GM19239 (cell line): ENCODE data around the gene SLC35E2B.
"Not testable (repeated sequence)": the region's sequence is repeated elsewhere in the genome, so short reads cannot be mapped to it uniquely, and the experiment has no call there.

Experiments used
- DNase-seq: peaks from one replicate; pipeline ENCODE4 v3.0.0; 2011; ENCODE audit warnings: low spot score; ENCODE audit not compliant: insufficient read length
- FAIRE-seq: peaks from 2 replicates; lab custom pipeline; 2011; peaks lifted over from hg19 to GRCh38; lab: Jason Lieb, UNC

The SLC35E2B gene

DNA sequence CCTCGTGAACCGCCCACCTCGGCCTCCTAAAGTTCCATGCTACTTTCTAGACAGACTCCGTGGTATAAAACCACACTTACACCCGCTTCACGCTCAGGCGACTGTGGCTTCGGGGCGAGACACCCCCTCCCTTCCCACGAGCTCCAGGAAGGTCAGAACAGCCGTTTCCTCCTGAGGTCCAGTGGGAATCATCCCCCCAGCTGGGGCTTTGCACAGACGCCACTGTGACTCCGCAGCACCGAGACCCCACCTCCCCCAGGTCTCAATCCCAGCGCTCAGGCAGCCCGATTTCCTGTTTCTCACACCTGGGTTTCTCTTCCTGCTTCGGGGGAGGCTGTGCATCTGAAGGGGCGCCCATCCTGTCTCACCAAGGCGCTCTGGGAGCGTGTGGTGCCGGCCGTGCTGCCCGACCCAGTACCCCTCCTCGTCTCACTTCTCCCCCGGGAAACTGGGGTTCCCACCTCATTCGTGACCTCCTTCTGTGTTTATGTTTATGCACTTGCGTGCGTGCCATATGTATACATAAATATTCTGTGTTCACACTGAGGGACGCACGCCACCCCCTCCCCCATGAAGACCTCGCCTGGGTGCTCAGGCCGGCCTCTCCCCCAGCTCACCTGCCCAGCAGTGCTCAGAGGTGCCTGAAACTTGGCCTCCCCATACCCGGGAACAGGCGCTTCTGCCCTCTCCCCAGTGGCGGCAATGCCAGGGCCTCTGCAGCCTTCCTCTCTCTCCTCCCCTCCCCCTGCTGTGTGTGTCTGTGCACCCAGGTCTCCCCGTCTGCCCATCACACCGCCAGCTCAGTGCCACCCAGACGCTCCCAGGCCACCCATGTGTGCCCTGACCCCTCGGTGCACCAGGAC is 14.6 kb downstream of the SLC35E2B start:
- FAIRE-seq = peak; percentile 92
- DNase-seq = peak; percentile 82

DNA sequence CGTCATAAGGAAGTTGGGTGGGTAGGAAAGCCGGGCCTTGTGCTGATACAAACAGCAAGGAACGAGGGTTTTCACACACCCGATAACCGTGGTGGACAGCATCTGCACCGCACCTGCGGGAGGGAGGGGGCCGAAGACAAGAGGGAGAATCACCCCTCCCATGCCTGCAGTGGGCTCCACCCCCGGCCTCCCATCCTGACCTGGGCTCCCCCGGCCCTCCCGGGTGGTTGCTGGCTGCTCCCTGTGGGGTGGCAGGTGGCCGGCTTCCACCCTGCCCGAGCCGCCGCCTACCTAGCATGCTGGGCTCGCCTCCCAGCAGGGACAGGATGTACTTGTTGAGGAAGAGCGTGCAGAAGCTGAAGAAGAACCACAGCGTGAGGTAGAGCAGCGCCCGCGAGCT is 16.5 kb downstream of the SLC35E2B start:
- not testable (repeated sequence) for FAIRE-seq, DNase-seq

DNA sequence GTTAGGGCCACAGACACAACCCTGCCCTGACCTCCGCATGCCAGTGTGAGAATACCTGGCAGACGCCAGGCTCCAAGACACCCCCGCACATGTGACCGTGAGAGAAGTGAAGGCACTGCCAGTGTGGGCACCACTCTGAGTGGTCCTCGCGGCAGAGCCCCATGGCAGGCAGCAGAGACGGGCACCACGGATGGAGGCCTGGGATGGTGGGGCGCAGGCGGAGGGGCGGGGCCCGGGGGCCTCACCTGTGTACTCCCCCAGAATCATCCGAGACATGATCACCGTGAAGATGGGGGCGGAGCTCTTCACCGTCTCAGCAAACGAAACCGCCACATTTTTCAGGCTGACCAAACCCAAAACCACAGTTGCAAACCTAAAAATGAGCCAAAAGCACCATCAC is 17.4 kb downstream of the SLC35E2B start:
- DNase-seq = not testable (repeated sequence)
- FAIRE-seq = peak; percentile 96

DNA sequence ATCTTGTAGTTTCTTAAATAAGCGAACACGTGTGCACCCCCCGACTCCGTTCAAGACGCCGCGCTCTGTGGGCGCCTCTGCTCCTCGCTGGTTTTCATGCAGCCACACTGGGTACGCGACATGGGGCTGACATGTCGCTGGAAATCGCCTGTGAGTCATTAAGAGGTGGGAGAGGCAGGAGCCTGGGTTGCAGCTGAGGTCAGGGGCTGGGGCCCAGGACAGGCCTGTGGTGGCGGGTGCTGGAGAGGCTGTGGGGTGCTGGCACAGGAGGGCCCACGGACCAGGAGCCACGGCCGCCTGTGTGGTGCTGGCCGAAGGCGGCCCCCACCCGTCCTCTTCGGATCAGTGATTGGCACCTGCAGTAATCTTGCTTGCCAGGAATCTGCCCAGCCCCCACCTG is 17.8 kb downstream of the SLC35E2B start:
- not testable (repeated sequence) for FAIRE-seq

DNA sequence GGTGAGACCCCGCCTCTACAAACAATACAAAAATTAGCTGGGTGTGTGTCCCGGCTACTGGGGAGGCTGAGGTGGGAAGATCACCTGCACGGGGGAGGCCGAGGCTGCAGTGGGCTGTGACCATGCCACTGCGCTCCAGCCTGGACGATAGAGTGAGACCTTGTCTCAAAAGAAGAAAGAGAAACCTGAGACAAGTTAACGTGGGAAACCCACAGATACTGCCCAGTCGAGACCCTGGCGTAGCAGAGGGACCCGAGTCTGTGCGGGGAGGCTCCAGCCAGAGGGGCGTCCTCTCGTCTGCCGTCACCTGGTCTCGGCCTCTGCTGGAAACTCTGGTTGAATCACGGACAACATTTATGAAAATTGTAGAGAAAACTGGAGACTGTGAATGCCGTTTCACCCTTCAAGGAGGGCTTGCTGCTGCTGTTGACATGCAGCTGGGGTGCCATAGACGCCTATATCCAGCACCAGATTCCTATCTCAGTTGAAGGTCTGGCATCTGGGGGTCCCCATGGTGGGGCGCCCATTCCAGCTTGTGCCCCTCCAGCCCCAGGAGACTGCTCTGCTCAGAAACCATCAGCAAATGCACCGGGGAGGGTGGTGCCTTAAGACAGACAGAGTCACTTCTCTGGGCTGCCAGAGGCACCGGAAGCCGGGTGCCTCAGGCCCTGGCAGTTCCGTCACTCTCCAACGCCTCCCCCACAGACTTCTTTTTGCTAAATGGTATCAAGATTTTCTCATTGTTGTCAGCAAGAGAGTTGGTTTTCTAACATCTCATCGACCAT is 20.2 kb downstream of the SLC35E2B start:
- no peak for FAIRE-seq
- no peak for DNase-seq

More for the DNA sequence above, 17.8 kb downstream of the SLC35E2B start:
- DNase-seq = not testable (repeated sequence)

DNA sequence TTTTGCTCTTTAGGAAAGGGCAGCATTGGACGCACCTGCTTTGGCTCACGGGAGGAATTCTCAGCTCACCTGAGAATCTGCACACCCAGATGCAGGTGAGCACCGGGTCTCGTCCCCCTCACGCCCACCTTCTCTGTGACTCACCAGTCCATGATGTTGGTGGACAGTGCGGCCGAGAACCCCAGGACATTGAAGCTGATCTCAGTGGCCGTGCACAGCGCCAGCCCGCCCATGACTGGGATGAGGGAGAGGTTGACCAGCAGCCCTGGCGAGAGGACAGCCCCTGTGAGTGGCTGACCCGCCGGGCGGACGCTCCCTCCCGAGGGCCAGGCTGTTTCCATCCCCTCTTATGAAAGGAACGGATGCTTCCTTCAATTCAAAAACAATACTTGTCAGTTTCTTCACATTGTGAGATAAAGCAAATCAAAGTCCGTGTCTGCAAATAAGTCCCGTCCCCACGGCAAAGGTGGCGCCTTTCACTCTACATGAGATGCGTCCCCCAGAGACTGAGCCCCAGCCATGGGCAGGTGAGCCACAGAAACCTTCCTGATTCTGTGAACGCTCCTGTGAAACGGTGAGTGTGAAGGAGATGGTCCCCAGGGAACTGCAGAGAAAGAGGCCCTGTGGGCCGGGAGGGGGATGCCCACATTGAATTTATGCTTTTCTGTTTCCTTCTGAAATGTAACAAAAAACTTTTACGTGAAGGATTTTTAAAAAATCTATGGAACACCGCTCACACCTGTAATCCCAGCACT is 21.1 kb downstream of the SLC35E2B start:
- DNase-seq (no peak), FAIRE-seq (no peak)

DNA sequence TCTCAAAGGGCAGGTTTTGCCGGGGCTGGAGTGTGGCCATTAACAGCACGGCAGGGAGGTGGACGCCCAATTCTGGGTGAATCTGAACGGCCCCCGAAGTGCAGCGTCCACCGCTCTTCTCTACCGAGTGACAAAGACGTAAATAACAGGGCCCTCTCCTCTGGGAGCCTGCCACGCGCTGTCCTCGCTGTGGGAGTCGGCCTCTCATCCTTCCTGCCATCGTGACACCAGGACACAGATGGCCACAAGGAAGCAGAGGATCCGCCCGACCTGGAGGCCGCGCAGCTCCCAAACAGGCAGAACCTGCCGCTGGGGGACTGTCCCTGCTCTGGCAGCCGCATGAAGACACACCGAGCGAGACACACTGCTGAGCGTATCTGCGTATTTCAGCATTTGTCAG is 21.7 kb downstream of the SLC35E2B start:
- no peak for FAIRE-seq
- DNase-seq = no peak

DNA sequence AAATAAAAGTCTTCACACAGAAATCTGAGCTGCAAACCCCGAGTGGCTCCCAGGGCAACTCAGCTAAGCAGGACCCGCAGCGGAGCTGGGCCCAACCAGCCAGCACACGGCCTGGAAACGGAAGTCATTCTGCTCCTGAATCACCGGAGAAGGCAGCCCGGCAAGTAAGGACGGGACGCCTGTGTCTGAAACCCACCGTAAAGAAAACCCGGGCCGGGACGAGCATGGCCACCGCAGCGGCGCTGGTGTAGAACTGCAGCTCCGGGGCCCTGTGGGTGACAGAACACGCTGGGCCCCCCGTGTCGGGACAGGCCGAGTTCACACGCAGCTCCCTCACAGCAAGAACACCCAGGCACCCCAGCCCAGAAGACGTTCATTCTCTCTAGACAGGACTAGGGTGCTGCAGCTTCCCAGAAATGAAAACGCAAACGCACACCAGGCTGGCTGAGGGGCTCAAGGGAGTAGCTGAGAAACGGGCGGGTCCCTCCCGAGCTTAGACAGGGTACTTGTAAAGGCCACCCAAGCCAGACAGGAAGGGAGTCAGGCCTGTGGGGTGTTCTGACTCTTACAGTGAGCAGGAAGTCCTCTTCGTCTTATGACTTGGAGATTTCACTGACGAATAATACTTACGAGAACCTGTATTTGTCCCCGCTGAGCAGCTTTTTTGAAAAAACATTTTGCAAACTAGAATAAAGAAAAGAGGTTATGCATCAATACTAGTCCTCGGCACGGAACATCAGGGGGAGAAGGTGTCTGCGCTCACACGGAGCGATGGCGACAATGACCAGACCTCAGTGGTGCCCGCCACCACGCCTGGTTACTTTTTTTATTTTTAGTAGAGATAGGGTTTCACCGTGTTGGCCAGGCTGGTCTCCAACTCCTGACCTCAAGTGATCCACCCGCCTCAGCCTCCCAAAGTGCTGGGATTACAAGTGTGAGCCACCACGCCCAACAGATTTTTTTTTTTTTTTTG is 22.8 kb downstream of the SLC35E2B start:
- FAIRE-seq (no peak), DNase-seq (no peak)

DNA sequence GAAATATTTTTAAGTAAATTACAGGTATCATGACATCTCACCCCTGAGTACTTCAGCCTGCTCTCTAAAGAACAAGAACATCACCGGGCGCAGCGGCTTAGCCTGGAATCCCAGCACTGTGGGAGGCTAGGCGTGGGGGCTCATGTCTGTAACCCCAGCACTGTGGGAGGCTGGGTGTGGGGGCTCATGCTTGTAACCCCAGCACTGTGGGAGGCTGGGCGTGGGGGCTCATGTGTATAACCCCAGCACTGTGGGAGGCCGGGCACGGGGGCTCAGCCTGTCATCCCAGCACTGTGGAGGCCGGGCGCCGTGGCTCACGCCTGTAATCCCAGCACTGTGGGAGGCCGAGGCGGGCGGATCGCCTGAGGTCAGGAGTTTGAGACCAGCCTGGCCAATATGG is 26.1 kb downstream of the SLC35E2B start:
- FAIRE-seq = no peak

DNA sequence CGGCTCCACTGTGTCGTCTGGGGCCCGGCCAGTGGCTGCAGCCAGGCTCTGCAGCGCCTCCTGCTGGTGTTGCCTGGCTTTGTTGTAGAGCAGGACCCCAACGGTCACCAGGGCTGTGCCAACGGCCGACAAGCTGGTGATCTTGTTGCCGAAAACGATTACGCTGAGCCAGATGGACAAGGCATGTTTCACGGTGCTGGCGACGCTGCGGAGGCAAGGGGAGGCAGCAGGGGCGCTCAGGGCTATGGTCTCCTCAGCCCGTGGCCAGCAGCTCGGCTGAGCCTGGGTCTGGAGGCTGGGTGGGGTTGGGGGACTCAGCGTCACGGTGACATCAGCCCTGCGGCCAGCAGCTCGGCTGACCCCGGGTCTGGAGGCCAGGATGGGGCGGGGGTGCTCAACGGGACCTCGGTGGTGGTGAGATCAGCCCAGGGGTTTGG is 26.8 kb downstream of the SLC35E2B start:
- no peak for DNase-seq

More for the DNA sequence above, 26.1 kb downstream of the SLC35E2B start:
- DNase-seq = no peak

DNA sequence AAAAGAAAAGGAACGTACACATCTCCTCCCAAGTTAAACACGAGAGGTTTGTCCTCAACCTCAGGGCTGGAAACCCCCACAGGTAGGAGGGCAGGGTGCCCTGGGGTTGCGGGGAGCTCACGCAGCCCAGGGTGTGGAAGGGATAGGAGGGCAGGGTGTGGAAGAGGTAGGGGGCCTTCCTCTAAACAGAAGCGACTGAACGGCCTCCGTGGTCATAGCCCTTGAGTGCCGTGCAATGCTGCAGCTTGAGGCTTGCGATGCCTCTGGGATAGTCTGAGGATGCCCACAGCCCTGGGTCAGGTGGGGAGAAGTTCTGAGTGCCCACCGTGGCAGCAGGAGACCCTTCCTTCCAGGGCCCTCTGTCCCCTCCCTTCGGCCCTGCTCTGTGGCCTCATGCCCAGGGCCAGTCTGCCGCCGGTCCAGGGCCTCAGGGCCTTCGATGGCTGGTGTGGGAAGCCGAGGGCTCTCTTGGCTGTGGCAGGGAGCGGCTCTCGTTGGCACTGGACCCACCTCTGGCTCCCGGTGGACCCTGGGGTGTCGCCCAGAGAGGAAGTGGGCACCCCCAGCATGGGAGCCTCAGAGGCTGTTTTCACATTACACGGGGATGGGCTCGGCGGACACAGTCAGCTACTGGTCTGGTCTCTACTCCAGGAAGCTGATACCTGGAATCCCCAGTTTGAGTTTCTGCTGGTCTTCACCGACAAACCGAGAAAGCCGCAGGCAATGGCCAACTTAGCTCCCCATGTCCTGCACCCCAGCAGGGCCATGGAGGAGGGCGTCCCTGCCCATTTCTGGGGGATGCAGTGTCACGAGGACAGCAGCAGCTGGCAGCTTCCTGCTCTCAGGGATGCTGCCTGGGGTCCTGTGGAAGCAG is 27.4 kb downstream of the SLC35E2B start:
- DNase-seq (no peak), FAIRE-seq (no peak)

More for the DNA sequence above, 26.8 kb downstream of the SLC35E2B start:
- FAIRE-seq = no peak

DNA sequence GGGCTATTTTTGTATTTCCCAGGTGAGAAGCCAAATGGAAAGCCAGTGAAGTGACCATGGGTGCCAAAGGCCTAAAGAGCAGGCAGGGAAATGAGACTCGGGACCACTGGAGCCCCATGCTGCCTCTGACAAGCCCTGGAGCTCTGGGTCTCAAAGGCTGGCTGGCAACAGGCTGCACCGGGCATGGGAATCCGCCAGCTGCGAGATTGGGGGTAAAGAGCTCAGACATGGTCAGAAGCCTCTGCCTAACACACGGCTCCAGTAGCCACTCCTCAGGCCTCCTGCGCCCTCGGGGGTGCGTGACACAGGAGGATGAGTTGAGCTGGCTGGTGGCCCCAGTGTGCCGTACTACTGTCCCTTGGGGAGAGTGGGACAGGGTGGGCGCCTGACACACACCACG is 28.3 kb downstream of the SLC35E2B start:
- DNase-seq, FAIRE-seq: not testable (repeated sequence)

DNA sequence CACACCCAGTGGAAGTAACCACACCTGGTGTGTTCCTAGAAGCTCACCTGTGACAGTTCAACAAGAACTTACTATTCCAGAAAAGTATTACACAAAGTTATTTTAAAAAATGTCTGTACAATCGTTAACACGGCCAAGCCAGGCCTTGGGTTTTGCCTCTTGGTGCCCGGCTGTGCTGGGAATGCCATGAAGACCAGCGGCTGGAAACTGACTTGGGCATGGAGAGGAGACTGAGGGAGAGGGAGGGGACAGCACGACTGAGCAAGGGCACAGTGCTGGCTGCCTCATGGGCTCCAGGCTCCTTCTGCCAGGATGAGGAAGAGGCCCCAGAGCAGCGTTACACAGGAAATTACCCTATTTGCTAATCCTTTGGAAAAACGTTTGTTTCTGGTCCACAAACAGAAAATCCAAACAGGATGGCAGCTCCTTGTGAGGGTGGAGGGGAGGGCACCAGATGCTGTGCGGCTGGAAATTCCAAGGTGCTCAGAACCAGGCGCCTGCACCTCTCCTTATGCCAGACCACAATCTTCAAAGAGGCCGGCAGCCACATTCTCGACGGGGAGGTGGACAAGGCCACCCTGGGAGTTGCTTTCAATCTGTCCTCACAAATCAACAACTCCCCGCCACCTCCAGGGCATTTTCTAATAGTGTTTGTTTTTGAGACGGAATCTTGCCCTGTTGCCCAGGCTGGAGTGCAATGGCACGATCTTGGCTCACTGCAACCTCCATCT is 29.6 kb downstream of the SLC35E2B start:
- not testable (repeated sequence) for FAIRE-seq, DNase-seq

DNA sequence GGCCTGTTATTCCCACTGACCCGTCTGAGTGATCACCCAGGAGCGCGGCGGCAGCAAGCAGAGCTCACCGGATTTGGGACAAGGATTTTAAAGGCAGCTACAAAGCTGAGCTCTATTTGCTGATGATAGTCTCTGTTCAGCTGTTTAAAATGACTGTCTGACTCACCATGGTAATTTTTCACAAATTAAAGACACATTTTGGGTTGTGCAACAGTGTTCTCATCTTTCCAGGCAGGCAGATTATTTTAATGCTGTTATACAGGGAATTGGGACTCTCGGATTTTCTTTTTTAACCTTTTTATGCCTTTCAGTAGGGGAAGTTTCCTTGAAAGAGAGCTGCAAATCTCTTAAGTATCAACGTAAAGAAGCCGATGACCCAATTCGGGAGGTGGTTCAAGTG is 30.2 kb downstream of the SLC35E2B start:
- not testable (repeated sequence) for DNase-seq, FAIRE-seq

DNA sequence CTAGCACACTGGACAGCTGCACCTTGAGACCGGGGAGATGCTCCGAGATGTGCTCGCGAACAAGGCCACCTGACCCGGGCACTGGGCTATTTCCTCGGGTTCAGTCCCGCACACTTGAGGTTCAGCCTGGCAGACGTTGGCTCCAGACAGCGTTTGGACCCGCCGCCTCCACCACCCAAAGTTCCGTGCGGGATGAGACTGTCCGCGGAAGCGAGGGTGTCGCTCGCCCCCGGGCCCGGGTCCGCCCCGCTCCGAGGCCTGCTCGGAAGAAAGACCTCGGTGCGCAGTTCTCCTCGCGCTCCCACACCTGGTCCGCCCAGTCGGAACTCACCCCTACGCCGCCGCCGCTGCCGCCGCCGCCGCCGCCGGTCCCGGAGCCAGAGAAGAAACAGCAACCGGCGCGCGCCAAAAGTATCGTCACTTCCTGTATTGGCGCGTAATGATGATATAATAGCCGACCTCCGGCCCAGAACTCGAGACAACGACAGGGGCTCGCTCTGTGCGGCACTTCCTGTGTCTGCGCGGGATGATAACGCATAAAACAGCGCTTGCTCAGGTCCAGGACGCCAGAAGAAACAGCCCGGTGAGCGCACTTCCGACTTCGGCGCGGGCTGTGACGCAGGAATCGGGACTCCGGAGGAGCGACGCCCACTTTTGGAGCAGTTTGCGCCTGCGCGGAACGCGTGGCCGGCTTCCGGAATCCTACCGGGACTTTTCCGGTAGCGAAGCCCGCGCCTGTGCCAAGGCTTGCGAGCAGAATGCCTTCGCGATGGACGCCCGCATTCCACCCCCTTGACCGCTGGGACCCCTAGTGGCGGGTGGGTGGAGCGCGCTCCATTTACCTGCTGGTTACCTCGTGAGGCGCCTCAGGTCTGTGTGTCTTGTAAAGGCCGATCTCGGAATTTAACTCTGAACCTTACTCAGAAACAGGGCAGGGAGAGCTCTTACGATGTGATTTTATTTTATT is 33.7 kb downstream of the SLC35E2B start, which contains the start of gene CDK11B:
CDK11B (minus strand) TSS at position 422 of the 967 bp plus-strand sequence. CDS start 1,519 bp downstream, outside the sequence.
- DNase-seq (peak; percentile 86), FAIRE-seq (peak; percentile 98)

DNA sequence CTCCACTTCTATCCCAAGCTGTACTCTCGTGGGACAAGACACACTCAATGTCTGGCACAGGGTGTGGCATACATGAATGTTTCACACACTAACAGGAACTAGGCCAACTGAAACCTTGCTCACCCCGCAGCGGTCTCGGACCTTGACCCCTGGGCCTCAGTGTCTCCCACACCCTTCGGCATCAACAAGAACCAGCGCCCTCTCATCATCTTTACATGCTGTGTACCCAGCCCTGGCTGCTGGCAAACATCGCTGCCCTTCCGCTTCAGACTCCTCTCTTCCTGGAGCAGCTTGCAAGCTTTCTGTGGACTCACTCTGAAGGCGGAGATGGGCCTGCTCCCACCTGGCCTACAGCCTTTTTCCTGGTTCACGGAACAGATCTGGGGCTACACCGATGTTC is 44.3 kb downstream of the SLC35E2B start:
- not testable (repeated sequence) for DNase-seq

More for the DNA sequence above, 44.3 kb downstream of the SLC35E2B start:
- FAIRE-seq = not testable (repeated sequence)
